ENCODE data around the gene HOXD3. TPM values are rescaled to one million over a fixed set of nuclear protein-coding genes. Genes with fewer than 3 reads are reported as not detected.

HOXD3 gene
- total RNA-seq, 1 donor = 1.1 TPM

DNA sequence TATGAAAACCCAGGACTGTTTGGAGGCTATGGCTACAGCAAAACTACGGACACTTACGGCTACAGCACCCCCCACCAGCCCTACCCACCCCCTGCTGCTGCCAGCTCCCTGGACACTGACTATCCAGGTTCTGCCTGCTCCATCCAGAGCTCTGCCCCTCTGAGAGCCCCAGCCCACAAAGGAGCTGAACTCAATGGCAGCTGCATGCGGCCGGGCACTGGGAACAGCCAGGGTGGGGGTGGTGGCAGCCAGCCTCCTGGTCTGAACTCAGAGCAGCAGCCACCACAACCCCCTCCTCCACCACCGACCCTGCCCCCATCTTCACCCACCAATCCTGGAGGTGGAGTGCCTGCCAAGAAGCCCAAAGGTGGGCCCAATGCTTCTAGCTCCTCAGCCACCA is 12.1 kb downstream of the HOXD3 start:
- peaks cover 52% of the 10 kb centered on the region for H3K27me3 ChIP-seq (ENCODE audit: insufficient read depth, low read length)

GRCh38 chr2:176169711-176170110 is 12.6 kb downstream of the HOXD3 start:
- Histone ChIP-seq H3K27me3 (ENCODE audit: insufficient read depth, low read length) (peaks cover 51% of the 10 kb centered on the region), H3K4me3 (ENCODE audit: insufficient read depth, low read length) (no peak overlapping the region), H4K20me1 (ENCODE audit: insufficient read depth, low read length) (no peaks in the 10 kb centered on the region), H2AFZ (ENCODE audit: low read length) (no peak overlapping the region), H3K79me2 (ENCODE audit: insufficient read depth, low read length) (no peaks in the 10 kb centered on the region), H3K9me3 (ENCODE audit: low read depth, low read length) (no peaks in the 10 kb centered on the region), H3K4me2 (ENCODE audit: insufficient read depth, low read length) (no peak overlapping the region), H3K27ac (ENCODE audit: low read depth, low read length) (no peak overlapping the region), H3K4me1 (ENCODE audit: insufficient read depth, low read length) (peaks cover 8% of the 10 kb centered on the region), H3K36me3 (ENCODE audit: insufficient read depth, low read length) (no peaks in the 10 kb centered on the region)
- no peak for TF ChIP-seq CTCF (IDR thresholded peaks at IDR 0.05; ENCODE audit: extremely low read depth, low read depth, low read length)
- DNase-seq (ENCODE audit: insufficient read length, low spot score, missing footprints) = peak; percentile 77

More for the DNA sequence above, 12.1 kb downstream of the HOXD3 start:
- Histone ChIP-seq H3K27ac (ENCODE audit: low read depth, low read length) (no peak overlapping the region), H3K4me3 (ENCODE audit: insufficient read depth, low read length) (no peak overlapping the region), H3K79me2 (ENCODE audit: insufficient read depth, low read length) (no peaks in the 10 kb centered on the region), H4K20me1 (ENCODE audit: insufficient read depth, low read length) (no peaks in the 10 kb centered on the region), H3K9me3 (ENCODE audit: low read depth, low read length) (no peaks in the 10 kb centered on the region), H3K36me3 (ENCODE audit: insufficient read depth, low read length) (no peaks in the 10 kb centered on the region), H2AFZ (ENCODE audit: low read length) (no peak overlapping the region), H3K4me2 (ENCODE audit: insufficient read depth, low read length) (no peak overlapping the region), H3K4me1 (ENCODE audit: insufficient read depth, low read length) (peaks cover 4% of the 10 kb centered on the region)
- DNase-seq (ENCODE audit: insufficient read length, low spot score, missing footprints) = peak; percentile 54
- no peak for TF ChIP-seq CTCF (IDR thresholded peaks at IDR 0.05; ENCODE audit: extremely low read depth, low read depth, low read length)

GRCh38 chr2:176170602-176171305 is 13.6 kb downstream of the HOXD3 start:
- Histone ChIP-seq H2AFZ (ENCODE audit: low read length) (no peak overlapping the region), H3K27ac (ENCODE audit: low read depth, low read length) (no peak overlapping the region), H4K20me1 (ENCODE audit: insufficient read depth, low read length) (no peaks in the 10 kb centered on the region), H3K27me3 (ENCODE audit: insufficient read depth, low read length) (peaks cover 46% of the 10 kb centered on the region), H3K36me3 (ENCODE audit: insufficient read depth, low read length) (no peaks in the 10 kb centered on the region), H3K9me3 (ENCODE audit: low read depth, low read length) (no peaks in the 10 kb centered on the region), H3K4me3 (ENCODE audit: insufficient read depth, low read length) (no peak overlapping the region), H3K4me1 (ENCODE audit: insufficient read depth, low read length) (peaks cover 5% of the 10 kb centered on the region), H3K4me2 (ENCODE audit: insufficient read depth, low read length) (no peak overlapping the region), H3K79me2 (ENCODE audit: insufficient read depth, low read length) (no peaks in the 10 kb centered on the region)
- no peak for TF ChIP-seq CTCF (IDR thresholded peaks at IDR 0.05; ENCODE audit: extremely low read depth, low read depth, low read length)
- DNase-seq (ENCODE audit: insufficient read length, low spot score, missing footprints) = peak; percentile 68

DNA sequence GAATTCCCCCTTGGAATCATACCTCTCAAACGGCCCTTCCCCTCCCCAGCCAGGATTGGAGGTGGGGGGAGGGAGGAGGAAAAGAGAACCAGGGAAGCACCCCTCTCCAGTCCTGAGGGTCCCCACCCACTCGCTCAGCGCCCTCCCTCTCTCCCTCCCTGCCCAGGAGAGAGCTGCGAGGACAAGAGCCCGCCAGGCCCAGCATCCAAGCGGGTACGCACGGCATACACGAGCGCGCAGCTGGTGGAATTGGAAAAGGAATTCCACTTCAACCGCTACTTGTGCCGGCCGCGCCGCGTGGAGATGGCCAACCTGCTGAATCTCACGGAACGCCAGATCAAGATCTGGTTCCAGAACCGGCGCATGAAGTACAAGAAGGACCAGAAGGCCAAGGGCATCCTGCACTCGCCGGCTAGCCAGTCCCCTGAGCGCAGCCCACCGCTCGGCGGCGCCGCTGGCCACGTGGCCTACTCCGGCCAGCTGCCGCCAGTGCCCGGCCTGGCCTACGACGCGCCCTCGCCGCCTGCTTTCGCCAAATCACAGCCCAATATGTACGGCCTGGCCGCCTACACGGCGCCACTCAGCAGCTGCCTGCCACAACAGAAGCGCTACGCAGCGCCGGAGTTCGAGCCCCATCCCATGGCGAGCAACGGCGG is 14.4 kb downstream of the HOXD3 start:
- H3K9me3 ChIP-seq (ENCODE audit: low read depth, low read length) = no peaks in the 10 kb centered on the region
- peaks cover 5% of the 10 kb centered on the region for H3K4me1 ChIP-seq (ENCODE audit: insufficient read depth, low read length)
- peaks cover 41% of the 10 kb centered on the region for H3K27me3 ChIP-seq (ENCODE audit: insufficient read depth, low read length)
- H3K4me3 ChIP-seq (ENCODE audit: insufficient read depth, low read length) = no peak overlapping the region
- H2AFZ ChIP-seq (ENCODE audit: low read length) = no peak overlapping the region
- H3K79me2 ChIP-seq (ENCODE audit: insufficient read depth, low read length) = no peaks in the 10 kb centered on the region
- H4K20me1 ChIP-seq (ENCODE audit: insufficient read depth, low read length) = no peaks in the 10 kb centered on the region
- no peaks in the 10 kb centered on the region for H3K36me3 ChIP-seq (ENCODE audit: insufficient read depth, low read length)
- no peak overlapping the region for H3K27ac ChIP-seq (ENCODE audit: low read depth, low read length)
- no peak for TF ChIP-seq CTCF (IDR thresholded peaks at IDR 0.05; ENCODE audit: extremely low read depth, low read depth, low read length)
- peak; percentile 85 for DNase-seq (ENCODE audit: insufficient read length, low spot score, missing footprints)
- no peak overlapping the region for H3K4me2 ChIP-seq (ENCODE audit: insufficient read depth, low read length)

Data from osteoblast (primary cell).